HG03378 (cell line): ENCODE data around the gene CPED1.
A peak's percentile ranks its signal among the peaks of the same experiment; 100 is the strongest.
"Not testable (repeated sequence)": the region's sequence is repeated elsewhere in the genome, so short reads cannot be mapped to it uniquely, and the experiment has no call there.

Source experiments
- ATAC-seq: cut with Tn5 transposase; IDR thresholded peaks from one replicate; pipeline ENCODE4 v1.9.1; 2021; ENCODE audit warnings: mild to moderate bottlenecking, moderate library complexity; ENCODE audit not compliant: unreplicated experiment

The CPED1 gene

GRCh38 chr7:121301446-121302213 lies 313.1 kb downstream of the CPED1 start:
- no peak for ATAC-seq

- ATAC-seq = peak; percentile 96
Measured at GRCh38 chr7:121302214-121302745, 313.8 kb downstream of the CPED1 start.

GRCh38 chr7:121303422-121304101 lies 315.1 kb downstream of the CPED1 start:
- ATAC-seq = no peak

GRCh38 chr7:121304102-121304658 lies 315.7 kb downstream of the CPED1 start:
- ATAC-seq = no peak

- ATAC-seq = no peak
Measured at GRCh38 chr7:121305109-121305508, 316.6 kb downstream of the CPED1 start.

- no peak for ATAC-seq
Measured at GRCh38 chr7:121306565-121306964, 318.1 kb downstream of the CPED1 start.

- no peak for ATAC-seq
Measured at GRCh38 chr7:121307021-121307574, 318.6 kb downstream of the CPED1 start.

- ATAC-seq = no peak
Measured at GRCh38 chr7:121313220-121313792, 324.8 kb downstream of the CPED1 start.

- peak; percentile 96 for ATAC-seq
Measured at GRCh38 chr7:121313793-121314676, 325.5 kb downstream of the CPED1 start.

- not testable (repeated sequence) for ATAC-seq
Measured at GRCh38 chr7:121315170-121315569, 326.7 kb downstream of the CPED1 start.

GRCh38 chr7:121322460-121322859 lies 333.9 kb downstream of the CPED1 start:
- no peak for ATAC-seq

GRCh38 chr7:121323515-121324302 lies 335.2 kb downstream of the CPED1 start:
- no peak for ATAC-seq

- ATAC-seq = no peak
Measured at GRCh38 chr7:121327671-121328070, 339.2 kb downstream of the CPED1 start.

GRCh38 chr7:121328508-121329190 lies 340.1 kb downstream of the CPED1 start, which contains the start of gene WNT16:
Gene WNT16 (plus strand): TSS chr7:121329000. CDS start chr7:121329293, 293 bp downstream.
- no peak for ATAC-seq

- ATAC-seq = peak; percentile 76
Measured at GRCh38 chr7:121329191-121330052, 340.9 kb downstream of the CPED1 start.

- ATAC-seq = peak; percentile 23
Measured at GRCh38 chr7:121330053-121330833, 341.7 kb downstream of the CPED1 start.

GRCh38 chr7:121331048-121331447 lies 342.5 kb downstream of the CPED1 start:
- ATAC-seq = no peak
